ENCODE measurements around the gene ZNF41. TPM values are rescaled to one million over a fixed set of nuclear protein-coding genes. Genes with fewer than 3 reads are reported as not detected.

ZNF41 gene
- total RNA-seq, 1 donor from 2014 or later = 10.4 TPM

- DNase-seq (no peak), ATAC-seq (no peak)
- intact Hi-C loops (cut with DNase I) = no loop called here
- Histone ChIP-seq H3K36me3 (peaks cover 27% of the 10 kb centered on the region), H3K4me3 (no peak overlapping the region), H3K4me1 (no peaks in the 10 kb centered on the region), H3K27ac (no peak overlapping the region), H3K9me3 (peaks cover 8% of the 10 kb centered on the region), H3K27me3 (ENCODE audit: low read depth) (no peaks in the 10 kb centered on the region)
- TF ChIP-seq CTCF (IDR thresholded peaks at IDR 0.05) = no peak
These were observed 34.7 kb downstream of the ZNF41 start for GRCh38 chrX:47448165-47448806.

DNA sequence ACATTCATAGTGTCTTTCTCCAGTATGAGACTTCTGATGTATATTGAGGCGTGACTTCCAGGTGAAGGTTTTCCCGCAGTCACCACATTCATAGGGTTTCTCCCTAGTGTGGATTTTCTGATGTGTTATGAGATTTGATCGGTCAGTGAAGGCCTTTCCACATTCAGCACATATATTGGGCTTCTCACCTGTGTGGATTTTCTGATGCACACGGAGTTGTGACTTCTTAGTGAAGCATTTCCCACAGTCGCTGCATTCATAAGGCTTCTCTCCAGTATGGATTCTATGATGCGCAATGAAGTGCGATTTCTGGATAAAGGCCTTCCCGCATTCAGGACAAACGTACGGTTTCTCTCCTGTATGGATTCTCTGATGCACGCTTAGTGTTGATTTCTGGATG is 35.4 kb downstream of the ZNF41 start:
- TF ChIP-seq CTCF (IDR thresholded peaks at IDR 0.05) = no peak
- Histone ChIP-seq H3K27me3 (ENCODE audit: low read depth) (no peaks in the 10 kb centered on the region), H3K9me3 (peaks cover 8% of the 10 kb centered on the region), H3K36me3 (peaks cover 21% of the 10 kb centered on the region), H3K4me1 (no peaks in the 10 kb centered on the region), H3K4me3 (no peak overlapping the region), H3K27ac (no peak overlapping the region)
- ATAC-seq (no peak), DNase-seq (no peak)
- intact Hi-C loops (cut with DNase I) = no loop called here

GRCh38 chrX:47446971-47447370 is 36.1 kb downstream of the ZNF41 start:
- no peak for TF ChIP-seq CTCF (IDR thresholded peaks at IDR 0.05)
- H3K27me3 ChIP-seq (ENCODE audit: low read depth) = no peaks in the 10 kb centered on the region
- intact Hi-C loops (cut with DNase I) = no loop called here
- no peak for DNase-seq
- no peak for ATAC-seq
- no peak overlapping the region for H3K27ac ChIP-seq
- no peak overlapping the region for H3K4me3 ChIP-seq
- peaks cover 8% of the 10 kb centered on the region for H3K9me3 ChIP-seq
- H3K4me1 ChIP-seq = no peaks in the 10 kb centered on the region
- H3K36me3 ChIP-seq = peaks cover 18% of the 10 kb centered on the region

- DNase-seq (no peak), ATAC-seq (no peak)
- peaks cover 18% of the 10 kb centered on the region for H3K36me3 ChIP-seq
- TF ChIP-seq CTCF (IDR thresholded peaks at IDR 0.05) = no peak
- H3K4me1 ChIP-seq = no peaks in the 10 kb centered on the region
- H3K27ac ChIP-seq = no peak overlapping the region
- intact Hi-C loops (cut with DNase I) = no loop called here
- peaks cover 8% of the 10 kb centered on the region for H3K9me3 ChIP-seq
- no peaks in the 10 kb centered on the region for H3K27me3 ChIP-seq (ENCODE audit: low read depth)
- no peak overlapping the region for H3K4me3 ChIP-seq
These were observed 36.6 kb downstream of the ZNF41 start for GRCh38 chrX:47446431-47446830.

DNA sequence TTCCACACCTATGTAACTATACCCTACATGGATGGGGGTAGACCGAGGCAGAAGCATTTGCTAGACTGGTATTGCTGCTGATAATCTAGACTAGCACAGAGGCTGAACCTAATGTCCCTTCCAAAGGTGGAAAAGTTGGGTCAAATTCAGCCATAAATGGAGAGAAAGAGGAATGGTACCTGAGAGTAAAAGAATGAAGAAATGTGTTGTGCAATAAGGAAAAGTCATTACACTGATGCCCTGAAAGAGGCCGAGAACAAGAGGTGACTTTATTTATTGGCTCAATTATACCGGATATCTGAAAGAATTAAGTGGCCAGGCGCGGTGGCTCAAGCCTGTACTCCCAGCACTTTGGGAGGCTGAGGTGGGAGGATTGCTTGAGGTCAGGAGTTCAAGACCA is 52.1 kb downstream of the ZNF41 start:
- TF ChIP-seq CTCF (IDR thresholded peaks at IDR 0.05) = no peak
- intact Hi-C loops (cut with DNase I) = no loop called here

More for the DNA sequence above, 52.1 kb downstream of the ZNF41 start:
- H3K27ac ChIP-seq = no peak overlapping the region
- ATAC-seq (no peak), DNase-seq (no peak)
- no peaks in the 10 kb centered on the region for H3K27me3 ChIP-seq (ENCODE audit: low read depth)
- H3K4me1 ChIP-seq = no peaks in the 10 kb centered on the region
- no peak overlapping the region for H3K4me3 ChIP-seq
- H3K9me3 ChIP-seq = no peaks in the 10 kb centered on the region
- H3K36me3 ChIP-seq = no peaks in the 10 kb centered on the region

Measured in lower lobe of right lung (tissue), 2 donors.